PC-3 (cell line): ENCODE results near the gene RPS4Y1. TPM values are rescaled to one million over a fixed set of nuclear protein-coding genes. Genes with fewer than 3 reads are reported as not detected.

Experiments used
- ATAC-seq: fragments of 200-7000 bp; cut with Tn5 transposase; 2 replicates; pipeline ENCODE4 v1.9.1; 2020; ENCODE audit warnings: mild to moderate bottlenecking, moderate library complexity
- BruUV-seq: library from RNA; stranded (reverse); fragments of 400-500 nt; replicated peaks from 2 replicates; lab custom pipeline; 2021; lab: Mats Ljungman, UMichigan
- CTCF ChIA-PET: fragments of 300-600 bp; sonication (Branson Sonifier 250); formaldehyde crosslinking; loops from one replicate; lab custom pipeline; 2022; ENCODE audit warnings: antibody characterized with exemption; lab: Charles Lee
- POLR2A ChIA-PET: fragments of 300-600 bp; sonication (Branson Sonifier 250); formaldehyde crosslinking; loops from one replicate; lab custom pipeline; 2022; ENCODE audit warnings: antibody characterized with exemption; ENCODE audit not compliant: unreplicated experiment; lab: Charles Lee
- DNase-seq: peaks from one replicate; pipeline ENCODE4 v3.0.0-alpha.2; 2015
- H2AFZ ChIP-seq: fragments of 300-600 bp; sonication (generic); 2 replicates; pipeline ENCODE4 v1.6.0; 2016; ENCODE audit warnings: antibody characterized with exemption, low read length
- H3F3A ChIP-seq: fragments of 300-600 bp; sonication (generic); one replicate; pipeline ENCODE4 v1.6.0; 2017; ENCODE audit warnings: antibody characterized with exemption, low read length, control low read depth, mild to moderate bottlenecking; ENCODE audit not compliant: unreplicated experiment
- H3K27ac ChIP-seq: fragments of 300-600 bp; sonication (generic); 2 replicates; pipeline ENCODE4 v1.5.1; 2016; ENCODE audit warnings: mild to moderate bottlenecking, low read length
- H3K27me3 ChIP-seq: fragments of 300-600 bp; sonication (generic); 2 replicates; pipeline ENCODE4 v1.6.1; 2016; ENCODE audit warnings: low read length, mixed read lengths
- H3K36me3 ChIP-seq: fragments of 300-600 bp; sonication (generic); 2 replicates; pipeline ENCODE4 v1.6.1; 2016; ENCODE audit warnings: low read depth, mixed run types, low read length, mixed read lengths
- H3K4me1 ChIP-seq: fragments of 300-600 bp; sonication (generic); 2 replicates; pipeline ENCODE4 v1.5.1; 2016; ENCODE audit warnings: low read length; ENCODE audit not compliant: insufficient read depth
- H3K4me2 ChIP-seq: fragments of 300-600 bp; sonication (generic); 2 replicates; pipeline ENCODE4 v1.6.0; 2016; ENCODE audit warnings: low read length
- H3K4me3 ChIP-seq: fragments of 300-600 bp; sonication (generic); 2 replicates; pipeline ENCODE4 v1.5.1; 2016; ENCODE audit warnings: mild to moderate bottlenecking, low read length, mixed read lengths
- H3K79me2 ChIP-seq: fragments of 300-600 bp; sonication (generic); 2 replicates; pipeline ENCODE4 v1.6.1; 2017; ENCODE audit warnings: low read length, mixed read lengths
- H3K9ac ChIP-seq: fragments of 300-600 bp; sonication (generic); 2 replicates; pipeline ENCODE4 v1.6.0; 2016; ENCODE audit warnings: mild to moderate bottlenecking, low read length
- H3K9me2 ChIP-seq: fragments of 300-600 bp; sonication (generic); replicated peaks from 2 replicates; pipeline ENCODE4 v1.6.1; 2016; ENCODE audit warnings: mixed run types, low read length, mixed read lengths
- H3K9me3 ChIP-seq: fragments of 300-600 bp; sonication (generic); 2 replicates; pipeline ENCODE4 v1.6.1; 2016; ENCODE audit warnings: low read length, mixed read lengths
- H4K20me1 ChIP-seq: fragments of 300-600 bp; sonication (generic); 2 replicates; pipeline ENCODE4 v1.6.1; 2016; ENCODE audit warnings: low read length, mixed read lengths
- CTCF ChIP-seq: fragments of 300-600 bp; sonication (generic); conservative IDR thresholded peaks from 2 replicates; pipeline ENCODE4 v1.5.1; 2017; ENCODE audit warnings: antibody characterized with exemption, low read depth, mild to moderate bottlenecking, low read length
- EZH2 ChIP-seq: fragments of 300-600 bp; sonication (generic); IDR thresholded peaks from one replicate; pipeline ENCODE4 v1.6.1; 2017; ENCODE audit warnings: antibody characterized with exemption, mild to moderate bottlenecking, low read length; ENCODE audit not compliant: unreplicated experiment
- EZH2phosphoT487 ChIP-seq: fragments of 300-600 bp; sonication (generic); IDR thresholded peaks from 2 replicates; pipeline ENCODE4 v1.6.1; 2018; ENCODE audit warnings: mild to moderate bottlenecking, antibody characterized with exemption, low read length, borderline replicate concordance
- intact Hi-C: fragments of 100-400 bp; cut with micrococcal nuclease; formaldehyde crosslinking; loops from 2 replicates; pipeline ENCODE4 v1.9.0; 2023
- total RNA-seq: library from RNA; depleted of rRNA; stranded (reverse); fragments of >200 nt; gene quantifications from 2 replicates; pipeline ENCODE4 v1.2.3, GENCODE V29; 2014

Gene RPS4Y1
- total RNA-seq, 1 experiment from 2014 or later: not detected

GRCh38 chrY:2849368-2849767 is 8.0 kb downstream of the RPS4Y1 start:
- no peak overlapping the region for H3K9ac ChIP-seq
- no peaks in the 10 kb centered on the region for H3K79me2 ChIP-seq
- no peaks in the 10 kb centered on the region for H3F3A ChIP-seq
- ATAC-seq (no peak), DNase-seq (no peak)
- POLR2A ChIA-PET: no interaction called here
- no peak overlapping the region for H3K27ac ChIP-seq
- CTCF ChIA-PET: no interaction called here
- H3K27me3 ChIP-seq: no peaks in the 10 kb centered on the region
- no peaks in the 10 kb centered on the region for H3K9me2 ChIP-seq
- H3K4me3 ChIP-seq: no peak overlapping the region
- no peak overlapping the region for H2AFZ ChIP-seq
- intact Hi-C loops: no loop called here
- H3K9me3 ChIP-seq: no peaks in the 10 kb centered on the region
- no peaks in the 10 kb centered on the region for H4K20me1 ChIP-seq
- no TSS peak for BruUV-seq
- no peak for TF ChIP-seq EZH2
- no peak for TF ChIP-seq CTCF
- TF ChIP-seq EZH2phosphoT487: no peak
- no peak overlapping the region for H3K4me2 ChIP-seq
- no peaks in the 10 kb centered on the region for H3K36me3 ChIP-seq
- no peaks in the 10 kb centered on the region for H3K4me1 ChIP-seq

- Histone ChIP-seq H2AFZ (no peak overlapping the region), H3K79me2 (no peaks in the 10 kb centered on the region), H3K9me3 (no peaks in the 10 kb centered on the region), H3K9ac (no peak overlapping the region), H3K27me3 (no peaks in the 10 kb centered on the region), H3K4me3 (no peak overlapping the region), H3F3A (no peaks in the 10 kb centered on the region), H3K36me3 (no peaks in the 10 kb centered on the region), H4K20me1 (no peaks in the 10 kb centered on the region), H3K27ac (no peak overlapping the region), H3K4me1 (no peaks in the 10 kb centered on the region), H3K4me2 (no peak overlapping the region), H3K9me2 (no peaks in the 10 kb centered on the region)
- no peak for ATAC-seq
- BruUV-seq: no TSS peak
- DNase-seq: no peak
- CTCF ChIA-PET: no interaction called here
- intact Hi-C loops: no loop called here
- TF ChIP-seq EZH2phosphoT487 (no peak), CTCF (no peak), EZH2 (no peak)
- POLR2A ChIA-PET: no interaction called here
Measured at GRCh38 chrY:2854145-2854774, 12.9 kb downstream of the RPS4Y1 start.

GRCh38 chrY:2857068-2857467 is 15.7 kb downstream of the RPS4Y1 start:
- TF ChIP-seq CTCF: no peak
- TF ChIP-seq EZH2: no peak
- no peak for TF ChIP-seq EZH2phosphoT487
- DNase-seq (no peak), ATAC-seq (no peak)
- Histone ChIP-seq H3K4me2 (no peak overlapping the region), H3K4me1 (no peaks in the 10 kb centered on the region), H3K9me2 (no peaks in the 10 kb centered on the region), H2AFZ (no peak overlapping the region), H3F3A (no peaks in the 10 kb centered on the region), H3K36me3 (no peaks in the 10 kb centered on the region), H3K9ac (no peak overlapping the region), H3K4me3 (no peak overlapping the region), H4K20me1 (no peaks in the 10 kb centered on the region), H3K79me2 (no peaks in the 10 kb centered on the region), H3K9me3 (no peaks in the 10 kb centered on the region), H3K27ac (no peak overlapping the region), H3K27me3 (no peaks in the 10 kb centered on the region)
- ChIA-PET POLR2A (no interaction called here), CTCF (no interaction called here)
- BruUV-seq: no TSS peak
- intact Hi-C loops: no loop called here
